GM23338 (cell line): ENCODE data around the gene MINK1. TPM values are rescaled to one million over a fixed set of nuclear protein-coding genes. Genes with fewer than 3 reads are reported as not detected.

ENCODE experiments used
- ATAC-seq: fragments of 200-7000 bp; cut with Tn5 transposase; 3 replicates; pipeline ENCODE4 v1.9.1; 2020
- DNase-seq: peaks from one replicate; pipeline ENCODE4 v3.0.0-alpha.2; 2015; ENCODE audit warnings: low spot score
- H2AFZ ChIP-seq: fragments of 200-600 bp; sonication (generic); 2 replicates; pipeline ENCODE4 v1.8.0; 2016; ENCODE audit warnings: antibody characterized with exemption, mild to moderate bottlenecking, moderate library complexity
- H3F3A ChIP-seq: fragments of 200-600 bp; sonication (generic); replicated peaks from 2 replicates; pipeline ENCODE4 v1.8.0; 2017; ENCODE audit warnings: antibody characterized with exemption, mixed run types, low read depth
- H3K27ac ChIP-seq: fragments of 200-600 bp; sonication (generic); 2 replicates; pipeline ENCODE4 v1.6.1; 2016; ENCODE audit warnings: low read depth
- H3K27me3 ChIP-seq: fragments of 200-600 bp; sonication (generic); 2 replicates; pipeline ENCODE4 v1.8.0; 2016; ENCODE audit warnings: mild to moderate bottlenecking, mixed run types, moderate library complexity; ENCODE audit not compliant: insufficient read depth
- H3K36me3 ChIP-seq: fragments of 200-600 bp; sonication (generic); 2 replicates; pipeline ENCODE4 v1.8.0; 2016; ENCODE audit warnings: mild to moderate bottlenecking; ENCODE audit not compliant: insufficient read depth
- H3K4me1 ChIP-seq: fragments of 200-600 bp; sonication (generic); 2 replicates; pipeline ENCODE4 v1.8.0; 2016; ENCODE audit warnings: mild to moderate bottlenecking, moderate library complexity; ENCODE audit not compliant: insufficient read depth
- H3K4me2 ChIP-seq: fragments of 200-600 bp; sonication (generic); 2 replicates; pipeline ENCODE4 v1.7.1; 2017; ENCODE audit warnings: mixed run types
- H3K4me3 ChIP-seq: fragments of 200-600 bp; sonication (generic); 2 replicates; pipeline ENCODE4 v1.6.1; 2016; ENCODE audit warnings: mixed run types
- H3K79me2 ChIP-seq: fragments of 200-600 bp; sonication (generic); replicated peaks from 2 replicates; pipeline ENCODE4 v1.8.0; 2017; ENCODE audit warnings: mild to moderate bottlenecking; ENCODE audit not compliant: insufficient read depth
- H3K9me2 ChIP-seq: fragments of 200-600 bp; sonication (generic); 2 replicates; pipeline ENCODE4 v1.8.0; 2017; ENCODE audit not compliant: insufficient read depth
- H4K20me1 ChIP-seq: fragments of 200-600 bp; sonication (generic); replicated peaks from 2 replicates; pipeline ENCODE4 v1.8.0; 2017; ENCODE audit warnings: mild to moderate bottlenecking; ENCODE audit not compliant: insufficient read depth
- H3K27ac Mint-ChIP-seq: 2 replicates; pipeline ENCODE4 v1.8.0; 2020; ENCODE audit warnings: inconsistent platforms, mild to moderate bottlenecking, moderate library complexity, mixed read lengths
- H3K27me3 Mint-ChIP-seq: 3 replicates; pipeline ENCODE4 v1.8.0; 2022; ENCODE audit warnings: low read depth, mild to moderate bottlenecking, moderate library complexity, mixed read lengths, inconsistent platforms; ENCODE audit not compliant: insufficient read depth, poor library complexity
- H3K36me3 Mint-ChIP-seq: 3 replicates; pipeline ENCODE4 v1.8.0; 2021; ENCODE audit warnings: low read depth, mild to moderate bottlenecking, inconsistent platforms, moderate library complexity, mixed read lengths
- H3K4me1 Mint-ChIP-seq: 3 replicates; pipeline ENCODE4 v1.8.0; 2020; ENCODE audit warnings: mild to moderate bottlenecking, inconsistent platforms, mixed read lengths
- H3K4me3 Mint-ChIP-seq: 3 replicates; pipeline ENCODE4 v1.8.0; 2021; ENCODE audit warnings: moderate library complexity, mild to moderate bottlenecking, inconsistent platforms, mixed read lengths
- H3K9me3 Mint-ChIP-seq: 3 replicates; pipeline ENCODE4 v1.8.0; 2020; ENCODE audit warnings: moderate library complexity, mild to moderate bottlenecking, inconsistent platforms, mixed read lengths
- CTCF ChIP-seq, 2 experiments: fragments of 200-600 bp in 1 of 2; sonication (generic) in 1 of 2; conservative IDR thresholded peaks; 2 replicates each; pipeline versions ENCODE4 v1.5.1 to v1.6.1; 2016 to 2017; ENCODE audit warnings: antibody characterized with exemption in 2 of 2, low read depth in 2 of 2, mild to moderate bottlenecking in 2 of 2, moderate library complexity in 1 of 2
- ZNF114 ChIP-seq: fragments of 250-450 bp; sonication (Bioruptor Pico); IDR thresholded peaks from 2 replicates; pipeline ENCODE4 v1.5.0; 2020; ENCODE audit warnings: mild to moderate bottlenecking, moderate library complexity
- ZNF331 ChIP-seq: fragments of 250-450 bp; sonication (Bioruptor Pico); IDR thresholded peaks from 2 replicates; pipeline ENCODE4 v1.5.0; 2020; ENCODE audit warnings: low read depth, mild to moderate bottlenecking, moderate library complexity
- ZNF462 ChIP-seq: fragments of 250-450 bp; sonication (Bioruptor Pico); IDR thresholded peaks from 2 replicates; pipeline ENCODE4 v1.5.0; 2020; ENCODE audit warnings: mild to moderate bottlenecking, moderate library complexity
- polyA plus RNA-seq: library from polyadenylated mRNA; unstranded; fragments of >200 nt; fragmentation: Nextera tagmentation; extraction: Ambion mirVana; gene quantifications from 2 replicates; pipeline ENCODE4 v1.2.1, GENCODE V29; 2016
- total RNA-seq: library from RNA; depleted of rRNA; stranded (reverse); fragments of >200 nt; shearing (Covaris generic); gene quantifications from 2 replicates; pipeline ENCODE4 v1.2.3, GENCODE V29; 2014

MINK1 gene
- total and polyA plus RNA-seq, 2 experiments from 2014 or later: 17.3 to 54.9 TPM

- TF ChIP-seq ZNF462 (CRISPR knock-in tag) (no peak), CTCF (conservative IDR thresholded peaks at IDR 0.05; ENCODE audit: low read depth in 2 of 2) (no peak), ZNF331 (no peak), ZNF114 (CRISPR knock-in tag) (no peak)
These were observed 25.3 kb upstream of the MINK1 start (continued) for GRCh38 chr17:4807605-4808377.

- no peak overlapping the region for H3K27ac ChIP-seq
- no peak overlapping the region for H3K27ac Mint-ChIP-seq
- H3K79me2 ChIP-seq: no peaks in the 10 kb centered on the region
- peaks cover 19% of the 10 kb centered on the region for H3K27me3 Mint-ChIP-seq
- ATAC-seq: peak; percentile 2; the same call in 1 of the 3 replicates
- H3K4me2 ChIP-seq: no peak overlapping the region; the same call in 1 of the 2 replicates
- peaks cover 6% of the 10 kb centered on the region for H3K4me1 ChIP-seq
- peaks cover 21% of the 10 kb centered on the region for H3K36me3 Mint-ChIP-seq
- H3K4me1 Mint-ChIP-seq: peaks cover 8% of the 10 kb centered on the region; the same call in 2 of the 3 replicates
- H3K9me3 Mint-ChIP-seq: peaks cover 3% of the 10 kb centered on the region; the same call in 2 of the 3 replicates
- peak overlapping the region; percentile 91 for H3K4me3 Mint-ChIP-seq
- no peaks in the 10 kb centered on the region for H3K9me2 ChIP-seq
- no peak overlapping the region for H3K4me3 ChIP-seq
- peaks cover 14% of the 10 kb centered on the region for H3K36me3 ChIP-seq
- H3K27me3 ChIP-seq: no peaks in the 10 kb centered on the region
- no peak overlapping the region for H2AFZ ChIP-seq
- DNase-seq: no peak
- TF ChIP-seq ZNF331: no peak
- 0 out of 4 replicates have a peak, but pooled peaks of 1 of the 2 experiments have one; percentile 14 for TF ChIP-seq CTCF (conservative IDR thresholded peaks at IDR 0.05; ENCODE audit: low read depth in 2 of 2)
- no peaks in the 10 kb centered on the region for H3F3A ChIP-seq
- no peaks in the 10 kb centered on the region; the same call in 1 of the 2 replicates for H4K20me1 ChIP-seq
These were observed 24.8 kb upstream of the MINK1 start for GRCh38 chr17:4808378-4808767.
